PC-9 (cell line): ENCODE results near the gene CTU1.

Source experiments
- EZH2 ChIP-seq: fragments of 200-600 bp; sonication (generic); IDR thresholded peaks from 2 replicates; pipeline ENCODE4 v1.8.0; 2017; ENCODE audit warnings: antibody characterized with exemption, low read depth
- TF ChIP-seq, protein P1 (sequence below): fragments of 200-600 bp; sonication (generic); conservative IDR thresholded peaks from 2 replicates; pipeline ENCODE4 v1.6.1; 2017; ENCODE audit warnings: mixed run types, antibody characterized with exemption, mild to moderate bottlenecking, moderate library complexity

GRCh38 chr19:51116736-51117286, 8.6 kb upstream of the CTU1 start:
- TF ChIP-seq, protein P1, sequence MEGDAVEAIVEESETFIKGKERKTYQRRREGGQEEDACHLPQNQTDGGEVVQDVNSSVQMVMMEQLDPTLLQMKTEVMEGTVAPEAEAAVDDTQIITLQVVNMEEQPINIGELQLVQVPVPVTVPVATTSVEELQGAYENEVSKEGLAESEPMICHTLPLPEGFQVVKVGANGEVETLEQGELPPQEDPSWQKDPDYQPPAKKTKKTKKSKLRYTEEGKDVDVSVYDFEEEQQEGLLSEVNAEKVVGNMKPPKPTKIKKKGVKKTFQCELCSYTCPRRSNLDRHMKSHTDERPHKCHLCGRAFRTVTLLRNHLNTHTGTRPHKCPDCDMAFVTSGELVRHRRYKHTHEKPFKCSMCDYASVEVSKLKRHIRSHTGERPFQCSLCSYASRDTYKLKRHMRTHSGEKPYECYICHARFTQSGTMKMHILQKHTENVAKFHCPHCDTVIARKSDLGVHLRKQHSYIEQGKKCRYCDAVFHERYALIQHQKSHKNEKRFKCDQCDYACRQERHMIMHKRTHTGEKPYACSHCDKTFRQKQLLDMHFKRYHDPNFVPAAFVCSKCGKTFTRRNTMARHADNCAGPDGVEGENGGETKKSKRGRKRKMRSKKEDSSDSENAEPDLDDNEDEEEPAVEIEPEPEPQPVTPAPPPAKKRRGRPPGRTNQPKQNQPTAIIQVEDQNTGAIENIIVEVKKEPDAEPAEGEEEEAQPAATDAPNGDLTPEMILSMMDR: no peak
- TF ChIP-seq EZH2: peak; percentile 77; the same call in 1 of the 2 replicates
